ENCODE data around the gene ZNF148.

The ZNF148 gene

GRCh38 chr3:125189378-125190165, 185.6 kb downstream of the ZNF148 start:
- DNase-seq, result no peak

GRCh38 chr3:125188955-125189354, 186.2 kb downstream of the ZNF148 start:
- DNase-seq, result no peak

DNA sequence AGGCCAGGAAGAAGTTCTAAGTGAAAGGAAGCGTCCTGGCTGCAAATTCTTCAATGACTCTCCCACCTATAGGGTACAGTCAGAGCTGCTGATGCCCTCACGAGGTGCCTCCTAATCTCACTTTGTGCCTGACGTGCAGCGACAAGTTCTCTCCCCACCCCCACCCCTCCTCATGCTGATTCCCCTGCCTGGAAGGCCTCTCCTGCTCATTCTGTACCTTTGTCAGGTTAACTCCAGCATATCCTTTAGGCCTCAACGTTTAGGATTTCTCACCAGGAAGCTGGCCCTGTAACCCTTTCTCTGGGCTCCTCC, 187.6 kb downstream of the ZNF148 start:
- no peak for DNase-seq

- DNase-seq, result no peak
Measured at GRCh38 chr3:125186800-125187598, 188.1 kb downstream of the ZNF148 start.

GRCh38 chr3:125186261-125186787, 188.8 kb downstream of the ZNF148 start:
- DNase-seq, result no peak

DNA sequence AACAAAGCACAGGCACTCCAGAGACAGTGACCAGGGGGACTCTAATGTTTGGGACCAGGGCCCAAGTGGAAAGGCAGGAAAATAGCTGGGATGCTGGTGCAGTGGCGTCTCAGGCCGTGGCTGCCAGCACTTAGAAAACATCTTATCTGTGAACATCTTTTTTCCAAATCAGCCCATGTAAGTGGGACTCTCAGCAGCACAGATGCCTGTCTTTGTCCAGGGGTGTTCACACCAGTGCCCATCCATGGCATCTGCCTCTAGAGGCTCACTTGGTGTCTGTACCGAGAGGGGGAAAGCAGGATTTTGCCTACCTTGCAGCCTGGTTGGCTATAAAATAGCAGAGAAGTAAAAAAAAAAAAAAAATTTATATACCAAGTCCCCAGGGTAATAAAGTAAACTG, 189.3 kb downstream of the ZNF148 start:
- no peak for DNase-seq

GRCh38 chr3:125179884-125180240, 195.3 kb downstream of the ZNF148 start:
- DNase-seq, result no peak

DNA sequence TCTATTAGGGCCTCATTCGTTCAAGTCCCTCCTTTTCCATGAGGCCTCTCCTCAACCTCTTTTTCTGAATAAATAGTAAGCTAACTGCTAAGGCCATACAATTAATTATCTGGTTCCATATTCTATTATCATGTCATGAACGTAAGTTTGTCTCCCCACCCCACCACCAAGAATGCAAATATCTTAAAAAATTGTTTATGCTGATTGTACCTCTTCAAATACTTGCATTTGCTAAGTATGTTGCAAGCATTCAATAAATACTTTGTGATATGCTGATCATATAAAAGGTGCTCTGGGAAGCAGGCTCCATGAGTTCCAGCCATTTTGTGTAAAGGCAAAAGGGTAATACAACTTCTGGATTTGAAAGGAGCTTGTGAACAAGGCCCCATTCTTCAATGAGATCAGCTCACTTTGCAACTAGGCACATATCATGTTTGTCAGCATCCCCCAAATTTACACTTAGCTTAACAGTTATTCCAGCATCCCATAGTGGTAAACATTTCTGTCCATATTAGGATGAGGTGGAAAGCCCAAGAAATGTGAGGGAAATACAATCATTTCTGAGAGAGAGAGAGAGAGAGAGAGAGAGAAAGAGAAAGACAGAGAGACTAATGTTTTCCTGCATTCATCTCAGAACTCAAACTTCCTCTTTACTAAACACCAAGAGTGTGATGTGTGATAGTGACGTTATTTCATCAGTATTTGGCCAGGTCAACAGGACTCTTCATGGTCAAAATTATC, 195.8 kb downstream of the ZNF148 start:
- DNase-seq, result no peak

DNA sequence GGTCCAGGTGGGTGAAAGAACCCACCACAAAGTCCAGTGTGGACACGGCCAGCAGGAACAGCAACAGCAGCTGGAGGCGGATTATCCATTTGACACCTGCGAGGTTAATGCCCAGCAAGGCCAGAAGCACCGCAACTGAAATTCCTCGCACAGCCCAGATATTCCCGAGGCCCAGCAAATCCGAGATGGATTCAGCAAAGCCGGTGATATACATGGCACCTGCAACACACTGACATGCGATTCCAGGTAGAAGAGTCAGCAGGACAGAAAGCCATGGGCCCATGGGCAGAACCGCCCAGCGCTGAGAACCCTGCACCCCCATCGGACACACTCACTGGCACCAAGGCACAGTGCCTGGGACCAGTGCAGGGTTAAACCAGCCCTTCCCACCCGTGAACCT, 197.4 kb downstream of the ZNF148 start:
- DNase-seq, result no peak
